Stimulated activated CD8-positive, alpha-beta memory T cell treated with anti-CD3 and anti-CD28 coated beads, Interleukin-4, amount 100 ng/mL, for 48 hours (primary cell): ENCODE results near the gene ALDH5A1.

Source experiments
- DNase-seq: peaks from one replicate; pipeline ENCODE4 v3.0.0-alpha.2; 2020

ALDH5A1 gene

GRCh38 chr6:24576447-24576846, 81.7 kb downstream of the ALDH5A1 start:
- no peak for DNase-seq

- DNase-seq: peak; percentile 89
These were observed 86.4 kb downstream of the ALDH5A1 start for GRCh38 chr6:24581084-24581669.

GRCh38 chr6:24583463-24584381, 89.0 kb downstream of the ALDH5A1 start:
- peak; percentile 85 for DNase-seq

GRCh38 chr6:24584382-24584720, 89.6 kb downstream of the ALDH5A1 start:
- DNase-seq: no peak
